ENCODE data around the gene DRC1.

- no peak for TF ChIP-seq FOXO1 (CRISPR knock-in tag; IDR thresholded peaks at IDR 0.05)
- TF ChIP-seq PAX8 (CRISPR knock-in tag; IDR thresholded peaks at IDR 0.05; ENCODE audit: borderline replicate concordance): no peak
- TF ChIP-seq ZNF740 (CRISPR knock-in tag; IDR thresholded peaks at IDR 0.05): no peak
Observed at GRCh38 chr2:26457695-26458364, 56.1 kb downstream of the DRC1 start.
